Sigmoid colon (tissue), 3 donors: ENCODE data around the gene SPATC1L.

Experiments used
- CTCF ChIP-seq, 4 experiments: fragments of 450-650 bp in 3 of 4; fragments of 200-600 bp in 1 of 4; IDR thresholded peaks; one replicate each; pipeline ENCODE4 v1.5.1; 2016 to 2019; ENCODE audit warnings: antibody characterized with exemption in 4 of 4, mild to moderate bottlenecking in 3 of 4, moderate library complexity in 2 of 4
- POLR2A ChIP-seq, 2 donors: fragments of 450-650 bp; IDR thresholded peaks; one replicate each; pipeline ENCODE4 v1.6.1; 2016; ENCODE audit warnings: antibody characterized with exemption in 2 of 2, mild to moderate bottlenecking in 2 of 2, moderate library complexity in 2 of 2

- TF ChIP-seq POLR2A (IDR thresholded peaks at IDR 0.05) (no peak), CTCF (IDR thresholded peaks at IDR 0.05) (no peak)
These were observed 31.3 kb upstream of the SPATC1L start for GRCh38 chr21:46215436-46216131.
